C4-2B (cell line): ENCODE measurements around the gene DPP6.
A peak's percentile ranks its signal among the peaks of the same experiment; 100 is the strongest.
"Not testable (repeated sequence)": the region's sequence is repeated elsewhere in the genome, so short reads cannot be mapped to it uniquely, and the experiment has no call there.

ENCODE experiments used
- H3K27ac ChIP-seq: fragments of 450-650 bp; 2 replicates; pipeline ENCODE4 v1.5.1; 2017
- CTCF ChIP-seq: fragments of 450-650 bp; conservative IDR thresholded peaks from 2 replicates; pipeline ENCODE4 v1.5.1; 2017; ENCODE audit warnings: mild to moderate bottlenecking

Gene DPP6

GRCh38 chr7:154071833-154072232 is 19.6 kb downstream of the DPP6 start:
- not testable (repeated sequence) for H3K27ac ChIP-seq
- peak; percentile 40 for TF ChIP-seq CTCF

- H3K27ac ChIP-seq: not testable (repeated sequence)
These were observed 20.4 kb downstream of the DPP6 start for GRCh38 chr7:154072395-154073181.

- not testable (repeated sequence) for H3K27ac ChIP-seq
These were observed 26.3 kb downstream of the DPP6 start for GRCh38 chr7:154078523-154078922.

- H3K27ac ChIP-seq: not testable (repeated sequence)
These were observed 28.1 kb downstream of the DPP6 start for GRCh38 chr7:154080249-154080648.

- not testable (repeated sequence) for H3K27ac ChIP-seq
These were observed 35.0 kb downstream of the DPP6 start for GRCh38 chr7:154087037-154087725.

GRCh38 chr7:154092093-154092492 is 39.9 kb downstream of the DPP6 start:
- not testable (repeated sequence) for H3K27ac ChIP-seq

GRCh38 chr7:154095201-154095600 is 43.0 kb downstream of the DPP6 start:
- H3K27ac ChIP-seq: not testable (repeated sequence)

- H3K27ac ChIP-seq: not testable (repeated sequence)
These were observed 52.9 kb downstream of the DPP6 start for GRCh38 chr7:154105063-154105462.

- H3K27ac ChIP-seq: not testable (repeated sequence)
These were observed 57.4 kb downstream of the DPP6 start for GRCh38 chr7:154109615-154110014.

- not testable (repeated sequence) for H3K27ac ChIP-seq
These were observed 61.6 kb downstream of the DPP6 start for GRCh38 chr7:154113732-154114351.

- not testable (repeated sequence) for H3K27ac ChIP-seq
These were observed 65.5 kb downstream of the DPP6 start for GRCh38 chr7:154117411-154118390.

- not testable (repeated sequence) for H3K27ac ChIP-seq
These were observed 68.6 kb downstream of the DPP6 start for GRCh38 chr7:154120825-154121224.

- not testable (repeated sequence) for H3K27ac ChIP-seq
These were observed 70.5 kb downstream of the DPP6 start for GRCh38 chr7:154122720-154123119.

- H3K27ac ChIP-seq: not testable (repeated sequence)
These were observed 71.2 kb downstream of the DPP6 start for GRCh38 chr7:154123397-154123796.

GRCh38 chr7:154129142-154129541 is 76.9 kb downstream of the DPP6 start:
- not testable (repeated sequence) for H3K27ac ChIP-seq

- not testable (repeated sequence) for H3K27ac ChIP-seq
These were observed 80.4 kb downstream of the DPP6 start for GRCh38 chr7:154132617-154133016.

- not testable (repeated sequence) for H3K27ac ChIP-seq
These were observed 81.6 kb downstream of the DPP6 start for GRCh38 chr7:154133703-154134277.

- H3K27ac ChIP-seq: not testable (repeated sequence)
These were observed 82.5 kb downstream of the DPP6 start for GRCh38 chr7:154134698-154135097.

GRCh38 chr7:154135646-154136045 is 83.4 kb downstream of the DPP6 start:
- H3K27ac ChIP-seq: not testable (repeated sequence)
